ENCODE measurements around the gene TOR4A.

- TF ChIP-seq POLR2A (IDR thresholded peaks at IDR 0.05) = peak; percentile 88
- TF ChIP-seq CTCF (IDR thresholded peaks at IDR 0.05) = peak in 1 of 4 experiments; percentile 49
Measured at GRCh38 chr9:137302118-137302448, 24.6 kb downstream of the TOR4A start, which contains the start of gene NRARP.

Measured in prostate gland (tissue), 2 donors.